Right lobe of liver (tissue), 6 donors: ENCODE data around the gene CCR5. TPM values are rescaled to one million over a fixed set of nuclear protein-coding genes. Genes with fewer than 3 reads are reported as not detected.

ENCODE experiments used
- ATAC-seq, 4 donors: fragments of 200-7000 bp; cut with Tn5 transposase; one replicate each; pipeline ENCODE4 v1.9.1; 2020; ENCODE audit warnings: mild to moderate bottlenecking in 4 of 4, moderate library complexity in 4 of 4
- DNase-seq, 3 donors: peaks; one replicate each; pipeline ENCODE4 v3.0.0-alpha.2; 2020
- H3K27ac ChIP-seq, 3 donors: fragments of 200-600 bp; one replicate each; pipeline ENCODE4 v1.8.0; 2022
- H3K27me3 ChIP-seq, 2 donors: fragments of 200-600 bp; one replicate each; pipeline ENCODE4 v1.8.0; 2022
- H3K36me3 ChIP-seq, 4 donors: fragments of 200-600 bp; sonication (generic) in 1 of 4; one replicate each; pipeline versions ENCODE4 v1.5.1 to v1.8.0; 2017 to 2022; ENCODE audit warnings: control low read depth in 1 of 4
- H3K4me1 ChIP-seq, 4 donors: fragments of 200-600 bp; sonication (generic) in 1 of 4; one replicate each; pipeline versions ENCODE4 v1.5.1 to v1.8.0; 2017 to 2022; ENCODE audit warnings: control low read depth in 1 of 4
- H3K4me3 ChIP-seq, 3 donors: fragments of 200-600 bp; one replicate each; pipeline ENCODE4 v1.8.0; 2022
- H3K9me3 ChIP-seq, 4 donors: fragments of 200-600 bp; sonication (generic) in 1 of 4; one replicate each; pipeline versions ENCODE4 v1.5.1 to v1.8.0; 2017 to 2022; ENCODE audit warnings: control low read depth in 1 of 4
- POLR2A ChIP-seq: fragments of 450-650 bp; IDR thresholded peaks from one replicate; pipeline ENCODE4 v1.6.1; 2017; ENCODE audit warnings: antibody characterized with exemption, mild to moderate bottlenecking
- WGBS: methylation state at CpG from one replicate; pipeline ENCODE4 v1.1.6; 2018; ENCODE audit warnings: low coverage, low lambda C conversion rate; ENCODE audit not compliant: insufficient coverage; ENCODE audit errors: missing lambda C conversion rate; 5-methylcytosine and 5-hydroxymethylcytosine counted together
- intact Hi-C, 2 donors: fragments of 100-400 bp; cut with DNase I; formaldehyde crosslinking; loops; one replicate each; pipeline versions ENCODE4 v1.11.2 to v1.14.1; 2022
- total RNA-seq, 6 experiments: library from RNA; depleted of rRNA in 2 of 6; stranded (reverse); fragments of >200 nt in 2 of 6; fragmentation: NEBNext Ultra II Directional in 3 of 6; extraction: Animal tissue kit (Norgen Biotek cat#: 25700) in 3 of 6; gene quantifications; one replicate each; pipeline versions ENCODE4 v1.1.0 to v1.2.4, GENCODE V29; 2016 to 2023
- TF ChIP-seq, protein P1 (sequence below), 4 donors: fragments of 200-600 bp in 3 of 4; fragments of 450-650 bp in 1 of 4; IDR thresholded peaks; one replicate each; pipeline versions ENCODE4 v1.5.1 to v1.8.0; 2016 to 2022; ENCODE audit warnings: antibody characterized with exemption in 4 of 4, mild to moderate bottlenecking in 2 of 4
- donor health status: DM: no; HTN: yes; CAD: no.
- donor health status: DM: no; HTN: no; CAD: no.
- donor health status: DM: no; HTN: no; CAD: no.
- donor health status: DM: no; HTN: yes; CAD: no.
- donor health status: DM: no; HTN: yes; CAD: no.

CCR5 gene
- total RNA-seq, 6 experiments from 2014 or later: 0.22 to 2.0 (median 0.43) TPM

GRCh38 chr3:46334741-46335478 lies 35.8 kb upstream of the CCR5 start:
- DNase-seq (no peak), ATAC-seq (no peak)
- H3K4me3 ChIP-seq: no peak overlapping the region
- no peaks in the 10 kb centered on the region for H3K4me1 ChIP-seq
- no peaks in the 10 kb centered on the region for H3K36me3 ChIP-seq
- H3K27me3 ChIP-seq: no peaks in the 10 kb centered on the region
- H3K9me3 ChIP-seq: no peaks in the 10 kb centered on the region
- 52% methylated on average over 4 of the region's 4 CpGs for whole genome bisulfite sequencing
- no peak overlapping the region for H3K27ac ChIP-seq
- TF ChIP-seq, protein P1, sequence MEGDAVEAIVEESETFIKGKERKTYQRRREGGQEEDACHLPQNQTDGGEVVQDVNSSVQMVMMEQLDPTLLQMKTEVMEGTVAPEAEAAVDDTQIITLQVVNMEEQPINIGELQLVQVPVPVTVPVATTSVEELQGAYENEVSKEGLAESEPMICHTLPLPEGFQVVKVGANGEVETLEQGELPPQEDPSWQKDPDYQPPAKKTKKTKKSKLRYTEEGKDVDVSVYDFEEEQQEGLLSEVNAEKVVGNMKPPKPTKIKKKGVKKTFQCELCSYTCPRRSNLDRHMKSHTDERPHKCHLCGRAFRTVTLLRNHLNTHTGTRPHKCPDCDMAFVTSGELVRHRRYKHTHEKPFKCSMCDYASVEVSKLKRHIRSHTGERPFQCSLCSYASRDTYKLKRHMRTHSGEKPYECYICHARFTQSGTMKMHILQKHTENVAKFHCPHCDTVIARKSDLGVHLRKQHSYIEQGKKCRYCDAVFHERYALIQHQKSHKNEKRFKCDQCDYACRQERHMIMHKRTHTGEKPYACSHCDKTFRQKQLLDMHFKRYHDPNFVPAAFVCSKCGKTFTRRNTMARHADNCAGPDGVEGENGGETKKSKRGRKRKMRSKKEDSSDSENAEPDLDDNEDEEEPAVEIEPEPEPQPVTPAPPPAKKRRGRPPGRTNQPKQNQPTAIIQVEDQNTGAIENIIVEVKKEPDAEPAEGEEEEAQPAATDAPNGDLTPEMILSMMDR (IDR thresholded peaks at IDR 0.05): no peak
- no peak for TF ChIP-seq POLR2A
- intact Hi-C loops: no loop called here

GRCh38 chr3:46335541-46335940 lies 35.2 kb upstream of the CCR5 start:
- Histone ChIP-seq H3K9me3 (no peaks in the 10 kb centered on the region), H3K4me3 (no peak overlapping the region), H3K36me3 (no peaks in the 10 kb centered on the region), H3K27me3 (no peaks in the 10 kb centered on the region), H3K4me1 (no peaks in the 10 kb centered on the region), H3K27ac (no peak overlapping the region)
- no peak for TF ChIP-seq POLR2A
- TF ChIP-seq, protein P1 (IDR thresholded peaks at IDR 0.05): no peak
- DNase-seq (no peak), ATAC-seq (no peak)
- intact Hi-C loops: no loop called here
- WGBS: 53% methylated on average over 3 of the region's 3 CpGs

GRCh38 chr3:46337911-46338310 lies 32.8 kb upstream of the CCR5 start:
- DNase-seq: no peak
- no peak for ATAC-seq
- Histone ChIP-seq H3K9me3 (no peaks in the 10 kb centered on the region), H3K4me3 (no peak overlapping the region), H3K4me1 (no peaks in the 10 kb centered on the region), H3K36me3 (no peaks in the 10 kb centered on the region), H3K27ac (no peak overlapping the region), H3K27me3 (no peaks in the 10 kb centered on the region)
- TF ChIP-seq, protein P1 (IDR thresholded peaks at IDR 0.05): no peak
- no peak for TF ChIP-seq POLR2A
- intact Hi-C loops: no loop called here

DNA sequence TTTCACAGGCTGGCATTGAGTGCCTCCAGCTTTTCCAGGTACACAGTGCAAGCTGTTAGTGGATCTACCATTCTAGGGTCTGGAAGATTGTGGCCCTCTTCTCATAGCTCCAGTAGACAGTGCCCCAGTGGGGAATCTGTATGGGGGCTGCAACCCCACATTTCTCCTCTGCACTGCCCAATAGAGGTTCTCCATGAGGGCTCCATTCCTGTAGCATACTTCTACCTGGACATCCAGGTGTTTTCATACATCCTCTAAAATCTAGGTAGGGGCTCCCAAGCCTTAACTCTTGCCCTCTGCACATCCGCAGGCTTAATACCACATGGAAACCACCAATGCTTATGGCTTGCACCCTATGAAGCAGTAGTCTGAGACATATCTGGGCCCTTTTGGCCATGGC lies 31.9 kb upstream of the CCR5 start:
- no CpG with 5 or more reads among the region's 1 CpG for WGBS
- no peak for ATAC-seq
- Histone ChIP-seq H3K4me1 (no peaks in the 10 kb centered on the region), H3K27ac (no peak overlapping the region), H3K4me3 (no peak overlapping the region), H3K27me3 (no peaks in the 10 kb centered on the region), H3K36me3 (no peaks in the 10 kb centered on the region), H3K9me3 (no peaks in the 10 kb centered on the region)
- no peak for TF ChIP-seq POLR2A
- TF ChIP-seq, protein P1 (IDR thresholded peaks at IDR 0.05): no peak
- DNase-seq: no peak
- intact Hi-C loops: no loop called here

DNA sequence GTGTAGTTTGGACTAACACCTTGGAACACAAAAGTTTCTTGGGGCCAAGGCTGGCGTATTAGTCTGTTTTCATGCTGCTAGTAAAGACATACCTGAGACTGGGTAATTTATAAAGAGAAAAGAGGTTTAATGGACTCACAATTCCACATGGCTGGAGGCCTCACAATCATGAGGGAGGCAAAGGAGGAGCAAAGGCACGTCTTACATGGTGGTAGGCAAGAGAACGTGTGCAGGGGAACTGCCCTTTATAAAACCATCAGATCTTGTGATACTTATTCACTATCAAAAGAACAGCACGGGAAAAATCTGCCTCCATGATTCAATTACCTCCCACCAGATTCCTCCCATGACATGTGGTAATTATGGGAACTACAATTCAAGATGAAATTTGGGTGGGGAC lies 26.3 kb upstream of the CCR5 start:
- no peaks in the 10 kb centered on the region for H3K27me3 ChIP-seq
- TF ChIP-seq, protein P1 (IDR thresholded peaks at IDR 0.05): no peak
- TF ChIP-seq POLR2A: no peak
- no peak for DNase-seq
- no peaks in the 10 kb centered on the region for H3K4me1 ChIP-seq
- no peak overlapping the region for H3K27ac ChIP-seq
- 52% methylated on average over 4 of the region's 4 CpGs for WGBS
- no peak for ATAC-seq
- intact Hi-C loops: no loop called here
- H3K36me3 ChIP-seq: no peaks in the 10 kb centered on the region
- H3K9me3 ChIP-seq: no peaks in the 10 kb centered on the region
- no peak overlapping the region for H3K4me3 ChIP-seq
